K562 (cell line): Measurements from ENCODE around the gene SERTAD2. TPM values are rescaled to one million over a fixed set of nuclear protein-coding genes. Genes with fewer than 3 reads are reported as not detected.

Source experiments
- ATAC-seq: fragments of 200-7000 bp; cut with Tn5 transposase; 3 replicates; pipeline ENCODE4 v1.9.1; 2020; ENCODE audit warnings: moderate library complexity
- BruUV-seq: library from RNA; stranded (reverse); fragments of 400-500 nt; replicated peaks from 2 replicates; lab custom pipeline; 2021; lab: Mats Ljungman, UMichigan
- CTCF ChIA-PET: fragments of 300-600 bp; formaldehyde crosslinking; extraction: SDS; loops from one replicate; lab custom pipeline; 2021; ENCODE audit warnings: low intra/inter-chr PET ratio; lab: Yijun Ruan, JAX
- POLR2A ChIA-PET: fragments of 300-600, 350-650 bp; sonication (Branson Sonifier 250); formaldehyde crosslinking; extraction: SDS; loops from one replicate; lab custom pipeline; 2021; ENCODE audit warnings: antibody characterized with exemption, inconsistent platforms; lab: Yijun Ruan, JAX
- DNase-seq, 4 experiments: peaks; one replicate each; pipeline versions ENCODE4 v3.0.0 to v3.0.0-alpha.2; 2011 to 2018; ENCODE audit warnings: low spot score in 3 of 4, mixed read lengths in 3 of 4; ENCODE audit errors: extremely low read depth in 1 of 4
- FAIRE-seq: peaks from 2 replicates; lab custom pipeline; 2011; peaks lifted over from hg19 to GRCh38; lab: Jason Lieb, UNC
- H2AFZ ChIP-seq: 2 replicates; pipeline ENCODE4 v1.6.0; 2011; ENCODE audit warnings: low read depth, low read length, control low read depth, inconsistent platforms
- H3K27ac ChIP-seq: fragments of 200-600 bp; 3 replicates; pipeline ENCODE4 v1.8.0; 2011; ENCODE audit warnings: low read depth, mild to moderate bottlenecking, control low read depth, inconsistent platforms, low read length, moderate library complexity, mixed read lengths; ENCODE audit errors: extremely low read depth
- H3K27me3 ChIP-seq, 2 experiments: fragments of 300-600 bp in 1 of 2; 2 replicates in 1 of 2; 3 replicates in 1 of 2; pipeline versions ENCODE4 v1.6.0 to v1.8.0; 2011; ENCODE audit warnings: inconsistent platforms in 2 of 2, low read length in 2 of 2, mild to moderate bottlenecking in 1 of 2, mixed read lengths in 1 of 2, moderate library complexity in 1 of 2; ENCODE audit not compliant: control insufficient read depth in 2 of 2, insufficient read depth in 2 of 2
- H3K36me3 ChIP-seq: fragments of 300-600 bp; 3 replicates; pipeline ENCODE4 v1.8.0; 2011; ENCODE audit warnings: mild to moderate bottlenecking, low read length, inconsistent platforms; ENCODE audit not compliant: control insufficient read depth, insufficient read depth
- H3K4me1 ChIP-seq, 2 experiments: fragments of 200-600 bp in 1 of 2; replicated peaks in 1 of 2; 2 replicates in 1 of 2; 3 replicates in 1 of 2; pipeline versions ENCODE4 v1.5.1 to v1.8.0; 2011; ENCODE audit warnings: inconsistent platforms in 2 of 2, low read length in 2 of 2, mild to moderate bottlenecking in 1 of 2, mixed read lengths in 1 of 2, moderate library complexity in 1 of 2; ENCODE audit not compliant: control insufficient read depth in 2 of 2, insufficient read depth in 2 of 2
- H3K4me2 ChIP-seq: 2 replicates; pipeline ENCODE4 v1.6.1; 2011; ENCODE audit warnings: low read length, control low read depth, inconsistent platforms, mixed read lengths; ENCODE audit not compliant: insufficient read depth
- H3K4me3 ChIP-seq: fragments of 200-600 bp; sonication (generic), shearing (Covaris generic); 2 replicates; pipeline ENCODE4 v1.5.1; 2016; ENCODE audit warnings: control low read depth, inconsistent platforms
- H3K79me2 ChIP-seq: fragments of 200-600 bp; 3 replicates; pipeline ENCODE4 v1.8.0; 2011; ENCODE audit warnings: low read length, inconsistent platforms; ENCODE audit not compliant: control insufficient read depth, insufficient read depth
- H3K9ac ChIP-seq, 2 experiments: 2 replicates each; pipeline versions ENCODE4 v1.6.0 to v1.6.1; 2011; ENCODE audit warnings: low read depth in 2 of 2, low read length in 2 of 2, control low read depth in 1 of 2, inconsistent platforms in 1 of 2, mild to moderate bottlenecking in 1 of 2, mixed read lengths in 1 of 2; ENCODE audit not compliant: insufficient read depth in 1 of 2
- H3K9me1 ChIP-seq: one replicate; pipeline ENCODE4 v1.6.0; 2011; ENCODE audit warnings: inconsistent platforms, mild to moderate bottlenecking, low read length, moderate library complexity; ENCODE audit not compliant: control insufficient read depth, insufficient read depth
- H3K9me3 ChIP-seq: replicated peaks from 2 replicates; pipeline ENCODE4 v1.5.1; 2011; ENCODE audit warnings: low read depth, low read length, inconsistent platforms; ENCODE audit not compliant: control insufficient read depth, insufficient read depth
- H4K20me1 ChIP-seq: replicated peaks from 2 replicates; pipeline ENCODE4 v1.6.1; 2011; ENCODE audit warnings: low read length, inconsistent platforms, mixed read lengths; ENCODE audit not compliant: control insufficient read depth, insufficient read depth
- ATF2 ChIP-seq: sonication (generic); formaldehyde crosslinking; IDR thresholded peaks from 2 replicates; pipeline ENCODE4 v1.8.1; 2022; ENCODE audit warnings: missing genetic modification reagents
- ATF3 ChIP-seq, 2 experiments: fragments of 450-650 bp in 1 of 2; sonication (generic) in 1 of 2; formaldehyde crosslinking in 1 of 2; IDR thresholded peaks in 1 of 2; conservative IDR thresholded peaks in 1 of 2; 2 replicates each; pipeline versions ENCODE4 v1.6.1 to v1.8.1; 2016 to 2023; ENCODE audit warnings: mild to moderate bottlenecking in 2 of 2, moderate library complexity in 2 of 2, inconsistent platforms in 1 of 2, missing genetic modification reagents in 1 of 2
- C11orf30 ChIP-seq: fragments of 450-650 bp; IDR thresholded peaks from 2 replicates; pipeline ENCODE4 v1.6.1; 2016; ENCODE audit warnings: low read depth, mild to moderate bottlenecking
- CTCF ChIP-seq, 3 experiments: IDR thresholded peaks in 2 of 3; conservative IDR thresholded peaks in 1 of 3; 2 replicates each; pipeline ENCODE4 v1.5.1; 2011 to 2012; ENCODE audit warnings: low read length in 3 of 3, mild to moderate bottlenecking in 3 of 3, control low read depth in 2 of 3, improper control_type of control experiment in 1 of 3, inconsistent platforms in 1 of 3, low read depth in 1 of 3, mixed read lengths in 1 of 3, moderate library complexity in 1 of 3; ENCODE audit not compliant: insufficient read depth in 2 of 3
- MAFF ChIP-seq: IDR thresholded peaks from 2 replicates; pipeline ENCODE4 v1.6.1; 2012; ENCODE audit warnings: low read length, improper control_type of control experiment
- MAFG ChIP-seq: fragments of 450-650 bp; conservative IDR thresholded peaks from 2 replicates; pipeline ENCODE4 v1.6.1; 2016; ENCODE audit warnings: missing genetic modification characterization, missing compliant biosample characterization
- NR2F6 ChIP-seq: fragments of 450-650 bp; formaldehyde crosslinking; IDR thresholded peaks from 2 replicates; pipeline ENCODE4 v1.4.0; 2020; ENCODE audit warnings: mild to moderate bottlenecking
- RAD21 ChIP-seq, 2 experiments: fragments of 250-450 bp in 1 of 2; fragments of 450-650 bp in 1 of 2; sonication (Bioruptor Pico) in 1 of 2; formaldehyde crosslinking in 1 of 2; IDR thresholded peaks in 1 of 2; conservative IDR thresholded peaks in 1 of 2; 2 replicates each; pipeline versions ENCODE4 v1.4.0 to v1.8.0; 2020 to 2022; ENCODE audit warnings: mild to moderate bottlenecking in 2 of 2, moderate library complexity in 1 of 2
- TCF7L2 ChIP-seq: fragments of 150-350 bp; IDR thresholded peaks from 2 replicates; pipeline ENCODE4 v1.6.1; 2016; ENCODE audit warnings: low read depth, mild to moderate bottlenecking, low read length, moderate library complexity
- TCFL5 ChIP-seq: fragments of 250-450 bp; sonication (Bioruptor Pico); conservative IDR thresholded peaks from 2 replicates; pipeline ENCODE4 v1.6.1; 2021; ENCODE audit warnings: mild to moderate bottlenecking, moderate library complexity, matching md5 sums
- ZKSCAN1 ChIP-seq: fragments of 150-350 bp; IDR thresholded peaks from 2 replicates; pipeline ENCODE4 v1.6.1; 2016; ENCODE audit warnings: low read depth, low read length
- ZNF24 ChIP-seq: fragments of 450-650 bp; IDR thresholded peaks from 2 replicates; pipeline ENCODE4 v1.6.1; 2016
- ZNF316 ChIP-seq: fragments of 450-650 bp; IDR thresholded peaks from 2 replicates; pipeline ENCODE4 v1.6.1; 2016
- WGBS: fragments of 100-300 bp; shearing (Covaris generic); methylation state at CpG from one replicate; pipeline ENCODE4 v1.1.6; 2016; ENCODE audit warnings: low coverage, mixed read lengths; ENCODE audit not compliant: insufficient coverage; ENCODE audit errors: missing lambda C conversion rate; 5-methylcytosine and 5-hydroxymethylcytosine counted together
- in situ Hi-C: fragments of 300-500 bp; cut with MboI; formaldehyde crosslinking; loops from 4 replicates; pipeline ENCODE4 v1.15.0; 2018; ENCODE audit warnings: inconsistent platforms, mixed read lengths
- intact Hi-C: fragments of 100-400 bp; cut with micrococcal nuclease; formaldehyde crosslinking; loops from 2 replicates; pipeline ENCODE4 v1.14.2; 2022
- polyA plus RNA-seq, 8 experiments: library from polyadenylated mRNA; depleted of rRNA in 4 of 8; stranded (reverse) in 5 of 8; unstranded in 3 of 8; fragments of >200 nt; fragmentation: Nextera tagmentation in 2 of 8; fragmentation: Illumina TruSeq in 1 of 8; extraction: Ambion mirVana in 2 of 8; extraction: Trizol in 1 of 8; gene quantifications; 2 replicates each; pipeline versions ENCODE4 v1.2.1 to v1.2.3, GENCODE V29; 2011 to 2014; ENCODE audit warnings: inconsistent platforms in 1 of 8, missing spikeins in 1 of 8
- total RNA-seq, 7 experiments: library from RNA; depleted of rRNA in 6 of 7; stranded (reverse); fragments of >200 nt in 6 of 7; fragmentation: Illumina TruSeq in 2 of 7; extraction: Trizol in 2 of 7; gene quantifications; 2 replicates each; pipeline versions ENCODE4 v1.2.1 to v1.2.3, GENCODE V29; 2011 to 2021; ENCODE audit warnings: low replicate concordance in 1 of 7

The SERTAD2 gene
- total and polyA plus RNA-seq, 9 of the 15 experiments (the other 6 are each of a cell fraction or from before 2014, with no cell fraction given): 3.0 to 12.5 (median 6.1) TPM

- TF ChIP-seq ATF2 (no peak), ZNF24 (no peak), NR2F6 (CRISPR knock-in tag) (no peak)
- TF ChIP-seq, all 486 proteins: peak for 0
Measured at GRCh38 chr2:64655873-64656272, 2.2 kb upstream of the SERTAD2 start (continued).

GRCh38 chr2:64655018-64655664, 1.4 kb upstream of the SERTAD2 start:
- H2AFZ ChIP-seq: peak overlapping the region; percentile 75
- POLR2A ChIA-PET: interaction anchor here (0.5 to 4.5 kb wide), 24 partner anchors 9 to 291 kb away, joined by 3 to 39 read pairs (median 4); no protein-coding TSS in a partner anchor
- in situ Hi-C loops: no loop called here

More at GRCh38 chr2:64655018-64655664, 1.4 kb upstream of the SERTAD2 start:
- H3K27me3 ChIP-seq: no peaks in the 10 kb centered on the region
- no peaks in the 10 kb centered on the region for H3K36me3 ChIP-seq
- peak overlapping the region in 1 of 2 experiments; percentile 80; a peak in 2 of 4 replicates for H3K9ac ChIP-seq
- FAIRE-seq (peak; percentile 49), ATAC-seq (no peak), DNase-seq (peak in 1 of 4 experiments; percentile 43)
- 36% methylated on average over 7 of the region's 7 CpGs for WGBS
- H3K4me2 ChIP-seq: peak overlapping the region; percentile 67
- H3K27ac ChIP-seq: no peak overlapping the region; the same call in 2 of the 3 replicates
- TF ChIP-seq ZKSCAN1 (no peak), TCFL5 (CRISPR knock-in tag) (no peak), MAFF (peak; percentile 53; the same call in 1 of the 2 replicates), MAFG (0 out of 2 replicates have a peak, but pooled peaks have one; percentile 12), TCF7L2 (no peak), ATF3 (IDR thresholded peaks at IDR 0.05) (peak; percentile 85), ATF3 (CRISPR knock-in tag; conservative IDR thresholded peaks at IDR 0.05) (no peak), C11orf30 (peak; percentile 71), ZNF316 (peak; percentile 82), RAD21 (CRISPR knock-in tag; conservative IDR thresholded peaks at IDR 0.05 in 1 of 2, IDR thresholded peaks at IDR 0.05 in 1 of 2) (0 out of 4 replicates have a peak, but pooled peaks of 1 of the 2 experiments have one; percentile 17), CTCF (IDR thresholded peaks at IDR 0.05 in 2 of 3, conservative IDR thresholded peaks at IDR 0.05 in 1 of 3; ENCODE audit: insufficient read depth in 2 of 3, low read depth in 1 of 3, low read length in 3 of 3) (peak; percentile 38 to 46 (median 39); a peak in 4 of 6 replicates)
- CTCF ChIA-PET: no interaction called here
- H3K9me1 ChIP-seq: no peaks in the 10 kb centered on the region
- H3K79me2 ChIP-seq: peaks cover 35% of the 10 kb centered on the region
- H3K9me3 ChIP-seq: no peaks in the 10 kb centered on the region
- intact Hi-C loops: no loop called here
- peak overlapping the region; percentile 73; the same call in 1 of the 2 replicates for H3K4me3 ChIP-seq
- BruUV-seq: TSS peak; percentile 75
- H3K4me1 ChIP-seq: peaks cover 8 to 27% of the 10 kb centered on the region in 2 experiments
- H4K20me1 ChIP-seq: peaks cover 11% of the 10 kb centered on the region; the same call in 1 of the 2 replicates
